Measurements from ENCODE around the gene DCST1.
A peak's percentile ranks its signal among the peaks of the same experiment; 100 is the strongest.

DCST1 gene

GRCh38 chr1:155069551-155070157 lies 36.0 kb downstream of the DCST1 start:
- TF ChIP-seq CTCF (conservative IDR thresholded peaks at IDR 0.05) (no peak), ZFX (IDR thresholded peaks at IDR 0.05) (no peak)
- no peak overlapping the region for H3K27ac ChIP-seq

GRCh38 chr1:155070158-155070621 lies 36.6 kb downstream of the DCST1 start:
- H3K27ac ChIP-seq = peak overlapping the region; percentile 11; the same call in 1 of the 2 replicates
- TF ChIP-seq ZFX (IDR thresholded peaks at IDR 0.05) (no peak), CTCF (conservative IDR thresholded peaks at IDR 0.05) (no peak)

- TF ChIP-seq CTCF (conservative IDR thresholded peaks at IDR 0.05) = no peak; the same call in 1 of the 2 replicates
- no peak for TF ChIP-seq ZFX (IDR thresholded peaks at IDR 0.05)
- H3K27ac ChIP-seq = peak overlapping the region; percentile 11; the same call in 1 of the 2 replicates
These were observed 37.3 kb downstream of the DCST1 start for GRCh38 chr1:155070721-155071569.

GRCh38 chr1:155071701-155072100 lies 38.1 kb downstream of the DCST1 start:
- H3K27ac ChIP-seq = no peak overlapping the region

GRCh38 chr1:155072531-155073289 lies 39.1 kb downstream of the DCST1 start:
- H3K27ac ChIP-seq = no peak overlapping the region
- no peak for TF ChIP-seq CTCF (conservative IDR thresholded peaks at IDR 0.05)
- TF ChIP-seq ZFX (IDR thresholded peaks at IDR 0.05) = no peak

More at GRCh38 chr1:155071701-155072100, 38.1 kb downstream of the DCST1 start:
- TF ChIP-seq ZFX (IDR thresholded peaks at IDR 0.05) = no peak
- TF ChIP-seq CTCF (conservative IDR thresholded peaks at IDR 0.05) = no peak

GRCh38 chr1:155073377-155074242 lies 40.0 kb downstream of the DCST1 start:
- no peak overlapping the region for H3K27ac ChIP-seq
- TF ChIP-seq CTCF (conservative IDR thresholded peaks at IDR 0.05) (no peak), ZFX (IDR thresholded peaks at IDR 0.05) (no peak)

Data from C4-2B (cell line).